ENCODE measurements around the gene PLSCR5. TPM values are rescaled to one million over a fixed set of nuclear protein-coding genes. Genes with fewer than 3 reads are reported as not detected.

The PLSCR5 gene
- not detected for polyA plus RNA-seq

- H3K27ac ChIP-seq (ENCODE audit: low read depth in 2 of 2, low read length in 1 of 2), result no peak within 1 kb of the TSS
- H3K4me1 ChIP-seq (ENCODE audit: control insufficient read depth in 2 of 2, insufficient read depth in 2 of 2, low read length in 1 of 2), result no peaks in the 10 kb centered on the region
- no peaks in the 10 kb centered on the region for H3K36me3 ChIP-seq (ENCODE audit: control insufficient read depth in 2 of 2, insufficient read depth in 2 of 2, low read length in 1 of 2)
- no peak within 1 kb of the TSS for H3K4me3 ChIP-seq (ENCODE audit: low read depth in 1 of 2, low read length in 2 of 2)
- WGBS, 2 donors, result 24 to 25% methylated on average over 3 of the region's 3 CpGs
- no peaks in the 10 kb centered on the region for H3K27me3 ChIP-seq (ENCODE audit: control insufficient read depth in 1 of 2, insufficient read depth in 2 of 2, low read length in 2 of 2)
- no peaks in the 10 kb centered on the region for H3K9me3 ChIP-seq (ENCODE audit: control insufficient read depth in 2 of 2, insufficient read depth in 1 of 2, low read depth in 1 of 2, low read length in 1 of 2)
These were observed at the start of gene PLSCR5 for GRCh38 chr3:146605106-146605505. TSS of gene PLSCR5 (minus strand) at chr3:146605346. CDS start at chr3:146605212, 134 bp downstream.

DNA sequence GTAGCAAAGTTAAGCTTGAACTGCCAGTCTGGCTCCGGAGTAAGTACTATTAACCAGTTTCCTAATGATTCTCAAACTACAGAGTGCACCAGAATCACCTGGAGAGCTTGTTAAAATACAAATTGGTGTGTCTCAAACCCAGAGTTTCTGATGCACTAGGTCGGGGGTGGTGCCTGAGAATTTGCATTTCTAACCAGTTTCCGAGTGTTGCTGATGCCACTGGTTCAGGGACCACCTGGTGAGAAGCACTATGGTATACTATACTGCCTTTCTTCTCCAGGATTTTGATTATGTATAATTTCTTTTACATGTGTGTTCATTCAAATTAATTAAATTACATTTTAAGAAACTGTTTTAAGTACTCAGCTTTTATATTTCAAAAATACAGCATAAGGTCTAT lies 48.8 kb upstream of the PLSCR5 start:
- Histone ChIP-seq H3K4me3 (ENCODE audit: low read depth in 1 of 2, low read length in 2 of 2) (no peak overlapping the region), H3K27me3 (ENCODE audit: control insufficient read depth in 1 of 2, insufficient read depth in 2 of 2, low read length in 2 of 2) (no peaks in the 10 kb centered on the region), H3K27ac (ENCODE audit: low read depth in 2 of 2, low read length in 1 of 2) (no peak overlapping the region), H3K4me1 (ENCODE audit: control insufficient read depth in 2 of 2, insufficient read depth in 2 of 2, low read length in 1 of 2) (no peaks in the 10 kb centered on the region), H3K36me3 (ENCODE audit: control insufficient read depth in 2 of 2, insufficient read depth in 2 of 2, low read length in 1 of 2) (no peaks in the 10 kb centered on the region), H3K9me3 (ENCODE audit: control insufficient read depth in 2 of 2, insufficient read depth in 1 of 2, low read depth in 1 of 2, low read length in 1 of 2) (no peaks in the 10 kb centered on the region)
- 69 to 75% methylated on average over 3 of the region's 3 CpGs for WGBS, 2 donors

DNA sequence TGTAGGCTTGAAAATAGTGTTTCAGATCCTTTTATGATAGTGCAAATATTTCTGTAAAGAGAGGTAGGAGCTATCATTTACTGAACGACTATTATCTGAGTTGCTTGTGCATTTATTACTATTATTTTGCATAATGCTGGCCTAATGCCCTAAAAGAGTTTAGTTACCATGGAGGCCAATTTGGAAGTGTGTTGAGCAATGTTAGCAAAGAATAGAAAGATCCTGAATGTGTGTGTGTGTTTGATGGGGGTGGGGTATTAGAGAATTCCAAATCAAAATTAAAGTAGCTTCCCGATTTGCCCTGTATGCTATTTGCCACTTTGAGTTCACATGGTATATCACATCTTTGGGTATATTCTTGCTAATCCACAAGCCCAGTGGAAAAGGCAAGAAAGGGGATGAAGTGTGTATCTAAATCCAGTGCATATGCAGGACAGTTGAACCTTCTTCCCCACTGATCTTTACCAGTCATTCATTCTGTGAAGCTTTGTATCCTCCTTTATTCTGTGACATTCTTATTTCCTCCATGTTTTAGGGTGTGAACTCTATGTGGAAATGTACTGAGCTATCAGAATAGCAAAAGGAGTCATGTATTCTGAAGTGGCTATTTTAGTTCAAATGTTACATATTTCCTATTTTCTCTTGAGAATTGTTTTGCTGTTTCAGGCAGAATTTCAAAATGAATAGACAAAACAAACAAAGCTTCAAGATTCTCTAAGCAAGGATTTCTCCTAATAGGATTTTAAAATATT lies 45.7 kb upstream of the PLSCR5 start:
- no peak overlapping the region for H3K4me3 ChIP-seq (ENCODE audit: low read depth in 1 of 2, low read length in 2 of 2)
- 64 to 81% methylated on average over 2 of the region's 2 CpGs for WGBS, 2 donors
- H3K27me3 ChIP-seq (ENCODE audit: control insufficient read depth in 1 of 2, insufficient read depth in 2 of 2, low read length in 2 of 2), result no peaks in the 10 kb centered on the region
- H3K36me3 ChIP-seq (ENCODE audit: control insufficient read depth in 2 of 2, insufficient read depth in 2 of 2, low read length in 1 of 2), result no peaks in the 10 kb centered on the region
- no peaks in the 10 kb centered on the region for H3K4me1 ChIP-seq (ENCODE audit: control insufficient read depth in 2 of 2, insufficient read depth in 2 of 2, low read length in 1 of 2)
- H3K9me3 ChIP-seq (ENCODE audit: control insufficient read depth in 2 of 2, insufficient read depth in 1 of 2, low read depth in 1 of 2, low read length in 1 of 2), result no peaks in the 10 kb centered on the region
- no peak overlapping the region for H3K27ac ChIP-seq (ENCODE audit: low read depth in 2 of 2, low read length in 1 of 2)

GRCh38 chr3:146646261-146646660 lies 41.1 kb upstream of the PLSCR5 start:
- no peak overlapping the region for H3K27ac ChIP-seq (ENCODE audit: low read depth in 2 of 2, low read length in 1 of 2)
- H3K9me3 ChIP-seq (ENCODE audit: control insufficient read depth in 2 of 2, insufficient read depth in 1 of 2, low read depth in 1 of 2, low read length in 1 of 2), result no peaks in the 10 kb centered on the region
- H3K27me3 ChIP-seq (ENCODE audit: control insufficient read depth in 1 of 2, insufficient read depth in 2 of 2, low read length in 2 of 2), result no peaks in the 10 kb centered on the region
- 78 to 80% methylated on average over 4 of the region's 4 CpGs for whole genome bisulfite sequencing, 2 donors
- H3K36me3 ChIP-seq (ENCODE audit: control insufficient read depth in 2 of 2, insufficient read depth in 2 of 2, low read length in 1 of 2), result no peaks in the 10 kb centered on the region
- no peak overlapping the region for H3K4me3 ChIP-seq (ENCODE audit: low read depth in 1 of 2, low read length in 2 of 2)
- no peaks in the 10 kb centered on the region for H3K4me1 ChIP-seq (ENCODE audit: control insufficient read depth in 2 of 2, insufficient read depth in 2 of 2, low read length in 1 of 2)

GRCh38 chr3:146640955-146641867 lies 36.1 kb upstream of the PLSCR5 start:
- Histone ChIP-seq H3K9me3 (ENCODE audit: control insufficient read depth in 2 of 2, insufficient read depth in 1 of 2, low read depth in 1 of 2, low read length in 1 of 2) (no peaks in the 10 kb centered on the region), H3K36me3 (ENCODE audit: control insufficient read depth in 2 of 2, insufficient read depth in 2 of 2, low read length in 1 of 2) (no peaks in the 10 kb centered on the region), H3K4me1 (ENCODE audit: control insufficient read depth in 2 of 2, insufficient read depth in 2 of 2, low read length in 1 of 2) (no peaks in the 10 kb centered on the region), H3K4me3 (ENCODE audit: low read depth in 1 of 2, low read length in 2 of 2) (no peak overlapping the region), H3K27ac (ENCODE audit: low read depth in 2 of 2, low read length in 1 of 2) (no peak overlapping the region), H3K27me3 (ENCODE audit: control insufficient read depth in 1 of 2, insufficient read depth in 2 of 2, low read length in 2 of 2) (no peaks in the 10 kb centered on the region)
- 22 to 25% methylated on average over 3 of the region's 3 CpGs for WGBS, 2 donors

DNA sequence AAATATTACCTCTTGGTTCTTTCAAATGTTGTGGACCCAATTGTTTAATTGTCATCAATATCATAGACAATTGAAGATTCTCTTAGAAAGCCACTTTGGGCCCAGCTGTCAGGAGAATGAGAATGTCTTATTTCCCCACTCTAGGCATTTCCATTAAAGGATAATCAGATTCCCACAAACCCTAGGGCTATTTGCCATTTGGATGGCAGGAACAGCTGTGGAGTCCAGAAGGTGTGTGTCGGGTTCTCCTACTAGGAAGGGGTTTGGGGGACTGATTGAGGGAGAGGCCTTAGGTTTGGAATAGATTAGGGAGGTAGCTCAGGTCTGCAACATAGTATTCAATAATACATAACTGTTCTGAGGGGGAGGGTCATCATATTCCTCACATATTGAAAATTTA lies 35.2 kb upstream of the PLSCR5 start:
- H3K36me3 ChIP-seq (ENCODE audit: control insufficient read depth in 2 of 2, insufficient read depth in 2 of 2, low read length in 1 of 2), result no peaks in the 10 kb centered on the region
- H3K9me3 ChIP-seq (ENCODE audit: control insufficient read depth in 2 of 2, insufficient read depth in 1 of 2, low read depth in 1 of 2, low read length in 1 of 2), result no peaks in the 10 kb centered on the region
- no peak overlapping the region for H3K4me3 ChIP-seq (ENCODE audit: low read depth in 1 of 2, low read length in 2 of 2)
- H3K27me3 ChIP-seq (ENCODE audit: control insufficient read depth in 1 of 2, insufficient read depth in 2 of 2, low read length in 2 of 2), result no peaks in the 10 kb centered on the region
- WGBS, 2 donors, result 90 to 100% methylated on average over 1 of the region's 1 CpG
- H3K27ac ChIP-seq (ENCODE audit: low read depth in 2 of 2, low read length in 1 of 2), result no peak overlapping the region
- no peaks in the 10 kb centered on the region for H3K4me1 ChIP-seq (ENCODE audit: control insufficient read depth in 2 of 2, insufficient read depth in 2 of 2, low read length in 1 of 2)

- Histone ChIP-seq H3K27me3 (ENCODE audit: control insufficient read depth in 1 of 2, insufficient read depth in 2 of 2, low read length in 2 of 2) (no peaks in the 10 kb centered on the region), H3K4me3 (ENCODE audit: low read depth in 1 of 2, low read length in 2 of 2) (no peak overlapping the region), H3K27ac (ENCODE audit: low read depth in 2 of 2, low read length in 1 of 2) (no peak overlapping the region), H3K4me1 (ENCODE audit: control insufficient read depth in 2 of 2, insufficient read depth in 2 of 2, low read length in 1 of 2) (no peaks in the 10 kb centered on the region), H3K9me3 (ENCODE audit: control insufficient read depth in 2 of 2, insufficient read depth in 1 of 2, low read depth in 1 of 2, low read length in 1 of 2) (no peaks in the 10 kb centered on the region), H3K36me3 (ENCODE audit: control insufficient read depth in 2 of 2, insufficient read depth in 2 of 2, low read length in 1 of 2) (no peaks in the 10 kb centered on the region)
These were observed 33.6 kb upstream of the PLSCR5 start for GRCh38 chr3:146638718-146639117.

DNA sequence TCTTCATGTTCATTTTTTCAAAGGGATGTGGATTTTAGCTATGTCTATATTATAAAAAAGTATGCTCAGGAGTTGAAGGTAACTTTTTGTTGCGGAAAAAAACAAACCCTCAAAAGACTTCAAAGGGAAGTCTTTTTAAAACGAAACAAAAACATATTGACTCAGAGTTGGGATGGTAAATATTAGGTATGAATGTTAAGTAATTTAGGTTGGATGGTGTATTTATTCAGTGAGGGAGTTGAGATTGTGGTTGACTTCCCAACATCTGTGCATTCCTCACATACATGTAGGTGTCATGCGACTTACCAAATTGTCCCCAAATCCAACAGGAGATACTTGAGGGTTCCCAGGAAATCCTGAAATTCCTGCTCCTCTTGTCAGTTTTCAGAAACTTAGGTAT lies 32.7 kb upstream of the PLSCR5 start:
- no peaks in the 10 kb centered on the region for H3K27me3 ChIP-seq (ENCODE audit: control insufficient read depth in 1 of 2, insufficient read depth in 2 of 2, low read length in 2 of 2)
- WGBS, 2 donors, result 70 to 71% methylated on average over 3 of the region's 3 CpGs
- no peaks in the 10 kb centered on the region for H3K36me3 ChIP-seq (ENCODE audit: control insufficient read depth in 2 of 2, insufficient read depth in 2 of 2, low read length in 1 of 2)
- H3K4me1 ChIP-seq (ENCODE audit: control insufficient read depth in 2 of 2, insufficient read depth in 2 of 2, low read length in 1 of 2), result no peaks in the 10 kb centered on the region
- no peak overlapping the region for H3K4me3 ChIP-seq (ENCODE audit: low read depth in 1 of 2, low read length in 2 of 2)
- H3K9me3 ChIP-seq (ENCODE audit: control insufficient read depth in 2 of 2, insufficient read depth in 1 of 2, low read depth in 1 of 2, low read length in 1 of 2), result no peaks in the 10 kb centered on the region
- no peak overlapping the region for H3K27ac ChIP-seq (ENCODE audit: low read depth in 2 of 2, low read length in 1 of 2)

- no peaks in the 10 kb centered on the region for H3K27me3 ChIP-seq (ENCODE audit: control insufficient read depth in 1 of 2, insufficient read depth in 2 of 2, low read length in 2 of 2)
- H3K27ac ChIP-seq (ENCODE audit: low read depth in 2 of 2, low read length in 1 of 2), result no peak overlapping the region
- H3K9me3 ChIP-seq (ENCODE audit: control insufficient read depth in 2 of 2, insufficient read depth in 1 of 2, low read depth in 1 of 2, low read length in 1 of 2), result no peaks in the 10 kb centered on the region
- WGBS, 2 donors, result 87 to 91% methylated on average over 2 of the region's 2 CpGs
- no peak overlapping the region for H3K4me3 ChIP-seq (ENCODE audit: low read depth in 1 of 2, low read length in 2 of 2)
- H3K4me1 ChIP-seq (ENCODE audit: control insufficient read depth in 2 of 2, insufficient read depth in 2 of 2, low read length in 1 of 2), result no peaks in the 10 kb centered on the region
- no peaks in the 10 kb centered on the region for H3K36me3 ChIP-seq (ENCODE audit: control insufficient read depth in 2 of 2, insufficient read depth in 2 of 2, low read length in 1 of 2)
These were observed 31.7 kb upstream of the PLSCR5 start for GRCh38 chr3:146636881-146637280.

Data from esophagus (tissue), 2 donors.